Ovary (tissue), 9 donors: ENCODE results near the gene GET4. TPM values are rescaled to one million over a fixed set of nuclear protein-coding genes. Genes with fewer than 3 reads are reported as not detected.

Source experiments
- DNase-seq, 5 donors: peaks; one replicate each; pipeline ENCODE4 v3.0.0-alpha.2; 2019 to 2020
- H3K27ac ChIP-seq, 2 donors: fragments of 200-600 bp; one replicate each; pipeline versions ENCODE4 v1.5.1 to v1.8.0; 2019 to 2022
- H3K27me3 ChIP-seq: fragments of 200-600 bp; one replicate; pipeline ENCODE4 v1.8.0; 2022
- H3K36me3 ChIP-seq: fragments of 200-600 bp; sonication (generic); one replicate; pipeline ENCODE4 v1.5.1; 2019
- H3K4me1 ChIP-seq: one replicate; pipeline ENCODE4 v1.8.1; 2013; ENCODE audit warnings: mild to moderate bottlenecking, moderate library complexity; ENCODE audit not compliant: insufficient read depth
- H3K4me3 ChIP-seq: fragments of 200-600 bp; sonication (generic); one replicate; pipeline ENCODE4 v1.5.1; 2017
- H3K9me3 ChIP-seq, 2 donors: fragments of 200-600 bp in 1 of 2; sonication (generic) in 1 of 2; one replicate each; pipeline versions ENCODE4 v1.5.1 to v1.8.1; 2013 to 2019; ENCODE audit warnings: mild to moderate bottlenecking in 1 of 2, moderate library complexity in 1 of 2
- CTCF ChIP-seq, 3 donors: fragments of 450-650 bp in 2 of 3; fragments of 200-600 bp in 1 of 3; IDR thresholded peaks; one replicate each; pipeline versions ENCODE4 v1.5.1 to v1.8.0; 2016 to 2022; ENCODE audit warnings: antibody characterized with exemption in 3 of 3, mild to moderate bottlenecking in 1 of 3
- EP300 ChIP-seq: sonication (generic); formaldehyde crosslinking; IDR thresholded peaks from one replicate; pipeline ENCODE4 v1.6.1; 2017; ENCODE audit warnings: antibody characterized with exemption
- POLR2A ChIP-seq: fragments of 450-650 bp; IDR thresholded peaks from one replicate; pipeline ENCODE4 v1.6.1; 2017; ENCODE audit warnings: antibody characterized with exemption, mild to moderate bottlenecking, moderate library complexity
- WGBS, 3 donors: extraction: QIAGEN DNeasy Blood & Tissue Kit in 1 of 3; methylation state at CpG; one replicate each; pipeline versions ENCODE4 v1.1.5 to v1.1.7; 2013 to 2017; 5-methylcytosine and 5-hydroxymethylcytosine counted together
- intact Hi-C, 4 donors: fragments of 100-400 bp; cut with DNase I; formaldehyde crosslinking; loops; one replicate each; pipeline versions ENCODE4 v1.11.0 to v1.15.1; 2022 to 2023
- polyA plus RNA-seq, 2 donors: library from polyadenylated mRNA; stranded (reverse); fragments of 200-250 nt in 1 of 2; fragments of 350-450 nt in 1 of 2; fragmentation: Illumina TruSeq in 1 of 2; extraction: RNeasy Lipid Tissue Mini Kit (QIAGEN cat#74804) in 1 of 2; gene quantifications; one replicate each; pipeline ENCODE4 v1.2.3, GENCODE V29; 2013 to 2014
- total RNA-seq, 7 donors: library from RNA; depleted of rRNA in 2 of 7; stranded (reverse); fragments of >200 nt in 2 of 7; fragmentation: NEBNext Ultra II Directional in 3 of 7; extraction: Animal tissue kit (Norgen Biotek cat#: 25700) in 3 of 7; gene quantifications; one replicate each; pipeline versions ENCODE4 v1.1.0 to v1.2.4, GENCODE V29; 2016 to 2023
- donor health status: DM: no; HTN: no; CAD: no; lungs with moderate emphysema.
- donor health status: DM: no; HTN: no; CAD: no.
- donor health status: Bipolar disorder and iron deficiency.
- donor health status: DM: yes; HTN: yes; CAD: no.
- donor health status: DM: no; HTN: no; CAD: no.
- donor health status: DM: yes; HTN: yes; CAD: no.

GET4 gene
- total and polyA plus RNA-seq, 9 donors = 7.2 to 37.6 (median 30.4) TPM

- peak overlapping the region; percentile 19 for H3K4me3 ChIP-seq
- H3K27ac ChIP-seq = peak overlapping the region; percentile 77 to 89
- peaks cover 29% of the 10 kb centered on the region for H3K4me1 ChIP-seq
- 6 to 11% (median 7%) methylated on average over 7 of the region's 7 CpGs for WGBS, 3 donors
- no peaks in the 10 kb centered on the region for H3K36me3 ChIP-seq
- H3K9me3 ChIP-seq = no peaks in the 10 kb centered on the region
- intact Hi-C loops = loop anchor here in 2 of 4 donors (5.0 to 10.0 kb wide), 3 partner anchors 36 to 47 kb away; no protein-coding TSS in a partner anchor
- H3K27me3 ChIP-seq = no peaks in the 10 kb centered on the region
- peak in 1 of 5 donors; percentile 58 for DNase-seq
- TF ChIP-seq EP300 = peak; percentile 17
- TF ChIP-seq CTCF (IDR thresholded peaks at IDR 0.05) = no peak
- TF ChIP-seq POLR2A = peak; percentile 37
Measured at GRCh38 chr7:831596-832166, 44.7 kb upstream of the GET4 start.

- TF ChIP-seq CTCF (IDR thresholded peaks at IDR 0.05) (no peak), EP300 (no peak)
- Histone ChIP-seq H3K4me3 (peak within 1 kb of the TSS; percentile 19), H3K36me3 (no peaks in the 10 kb centered on the region), H3K27me3 (no peaks in the 10 kb centered on the region), H3K4me1 (peaks cover 34% of the 10 kb centered on the region), H3K27ac (peak within 1 kb of the TSS; percentile 77 to 89), H3K9me3 (no peaks in the 10 kb centered on the region)
- DNase-seq = peak in 1 of 5 donors; percentile 69
- intact Hi-C loops = loop anchor here in 2 of 4 donors (5.0 to 10.0 kb wide), 3 partner anchors 35 to 48 kb away; no protein-coding TSS in a partner anchor
- WGBS, 3 donors = 39 to 45% (median 45%) methylated on average over 24 of the region's 24 CpGs
Measured at GRCh38 chr7:832167-832967, 44.0 kb upstream of the GET4 start, which contains the start of gene SUN1. Gene SUN1 (plus strand): TSS chr7:832476. CDS start chr7:832525, 49 bp downstream.

GRCh38 chr7:832968-833424, 43.4 kb upstream of the GET4 start:
- no peak overlapping the region for H3K4me3 ChIP-seq
- no peaks in the 10 kb centered on the region for H3K36me3 ChIP-seq
- peaks cover 34% of the 10 kb centered on the region for H3K4me1 ChIP-seq
- DNase-seq = no peak
- no peaks in the 10 kb centered on the region for H3K9me3 ChIP-seq
- intact Hi-C loops = loop anchor here in 2 of 4 donors (5.0 to 10.0 kb wide), 3 partner anchors 34 to 48 kb away; no protein-coding TSS in a partner anchor
- H3K27me3 ChIP-seq = no peaks in the 10 kb centered on the region
- TF ChIP-seq POLR2A = no peak
- TF ChIP-seq CTCF (IDR thresholded peaks at IDR 0.05) = no peak
- no peak for TF ChIP-seq EP300
- 83 to 85% (median 84%) methylated on average over 15 of the region's 15 CpGs for WGBS, 3 donors
- H3K27ac ChIP-seq = peak overlapping the region; percentile 77 to 89

- Histone ChIP-seq H3K36me3 (no peaks in the 10 kb centered on the region), H3K27ac (peak overlapping the region; percentile 2 to 46), H3K4me3 (no peak overlapping the region), H3K4me1 (peaks cover 34% of the 10 kb centered on the region), H3K9me3 (no peaks in the 10 kb centered on the region), H3K27me3 (no peaks in the 10 kb centered on the region)
- intact Hi-C loops = loop anchor here in 2 of 4 donors (5.0 to 10.0 kb wide), 3 partner anchors 34 to 49 kb away; no protein-coding TSS in a partner anchor
- no peak for TF ChIP-seq POLR2A
- no peak for TF ChIP-seq EP300
- TF ChIP-seq CTCF (IDR thresholded peaks at IDR 0.05) = no peak
- DNase-seq = no peak
- 67 to 71% (median 70%) methylated on average over 8 of the region's 8 CpGs for WGBS, 3 donors
Measured at GRCh38 chr7:833601-834258, 42.6 kb upstream of the GET4 start.
